Measurements from ENCODE around the gene CSTB.
A peak's percentile ranks its signal among the peaks of the same experiment; 100 is the strongest.

Gene CSTB

DNA sequence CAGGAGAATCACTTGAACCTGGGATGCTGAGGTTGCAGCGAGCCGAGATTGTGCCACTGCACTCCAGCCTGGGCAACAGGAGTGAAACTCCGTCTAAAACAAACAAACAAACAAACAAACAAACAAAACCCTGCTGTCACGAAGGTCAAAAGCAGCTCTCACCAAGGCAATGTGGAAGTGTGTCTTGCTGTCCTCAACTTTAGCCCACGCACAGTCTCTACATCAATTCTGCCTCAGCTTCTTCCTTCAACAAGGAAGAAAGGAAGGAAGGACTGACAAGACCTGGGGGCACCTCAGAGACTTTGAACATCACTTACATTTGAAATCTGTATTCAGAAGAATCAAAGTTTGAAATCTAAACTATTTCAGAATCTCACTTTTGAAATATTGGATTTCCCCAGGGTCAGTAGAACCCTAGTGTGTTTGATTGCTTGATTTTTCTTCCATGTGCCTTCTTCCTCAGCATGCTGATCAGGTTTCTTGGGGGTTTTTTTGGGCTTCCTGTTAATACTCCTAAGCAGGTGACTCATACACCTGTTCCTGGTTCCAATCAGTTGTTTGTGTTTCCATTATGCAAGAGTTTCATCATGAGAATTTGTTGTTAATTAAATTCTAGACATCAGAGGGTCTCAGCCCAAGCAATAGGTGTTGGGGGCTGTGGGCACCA, 6.5 kb upstream of the CSTB start:
- TF ChIP-seq, protein P1, sequence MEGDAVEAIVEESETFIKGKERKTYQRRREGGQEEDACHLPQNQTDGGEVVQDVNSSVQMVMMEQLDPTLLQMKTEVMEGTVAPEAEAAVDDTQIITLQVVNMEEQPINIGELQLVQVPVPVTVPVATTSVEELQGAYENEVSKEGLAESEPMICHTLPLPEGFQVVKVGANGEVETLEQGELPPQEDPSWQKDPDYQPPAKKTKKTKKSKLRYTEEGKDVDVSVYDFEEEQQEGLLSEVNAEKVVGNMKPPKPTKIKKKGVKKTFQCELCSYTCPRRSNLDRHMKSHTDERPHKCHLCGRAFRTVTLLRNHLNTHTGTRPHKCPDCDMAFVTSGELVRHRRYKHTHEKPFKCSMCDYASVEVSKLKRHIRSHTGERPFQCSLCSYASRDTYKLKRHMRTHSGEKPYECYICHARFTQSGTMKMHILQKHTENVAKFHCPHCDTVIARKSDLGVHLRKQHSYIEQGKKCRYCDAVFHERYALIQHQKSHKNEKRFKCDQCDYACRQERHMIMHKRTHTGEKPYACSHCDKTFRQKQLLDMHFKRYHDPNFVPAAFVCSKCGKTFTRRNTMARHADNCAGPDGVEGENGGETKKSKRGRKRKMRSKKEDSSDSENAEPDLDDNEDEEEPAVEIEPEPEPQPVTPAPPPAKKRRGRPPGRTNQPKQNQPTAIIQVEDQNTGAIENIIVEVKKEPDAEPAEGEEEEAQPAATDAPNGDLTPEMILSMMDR (IDR thresholded peaks at IDR 0.05; ENCODE audit: insufficient read depth, low read depth, low read length, missing control alignments) = no peak
- peak; percentile 91 for DNase-seq (ENCODE audit: low read depth)
- no peak overlapping the region for H3K4me3 ChIP-seq (ENCODE audit: low read length)

DNA sequence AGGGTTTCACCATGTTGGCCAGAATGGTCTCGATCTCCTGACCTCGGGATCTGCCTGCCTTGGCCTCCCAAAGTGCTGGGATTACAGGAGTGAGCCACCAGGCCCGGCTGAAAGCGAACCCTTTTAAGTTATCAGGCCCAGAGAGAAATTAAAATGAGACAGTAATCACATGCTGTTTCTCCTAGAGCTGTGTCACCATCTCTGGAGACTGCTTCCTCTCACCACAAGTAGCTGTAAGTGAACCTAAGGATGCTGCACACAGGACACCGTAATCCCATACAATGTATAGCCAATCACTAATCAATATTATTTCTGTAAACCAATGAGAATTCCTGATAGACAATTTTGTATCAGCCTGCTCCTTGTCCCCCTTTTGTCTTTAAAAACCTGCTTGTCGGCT, 5.7 kb upstream of the CSTB start:
- no peak for DNase-seq (ENCODE audit: low read depth)
- TF ChIP-seq, protein P1 (IDR thresholded peaks at IDR 0.05; ENCODE audit: insufficient read depth, low read depth, low read length, missing control alignments) = no peak
- no peak overlapping the region for H3K4me3 ChIP-seq (ENCODE audit: low read length)

DNA sequence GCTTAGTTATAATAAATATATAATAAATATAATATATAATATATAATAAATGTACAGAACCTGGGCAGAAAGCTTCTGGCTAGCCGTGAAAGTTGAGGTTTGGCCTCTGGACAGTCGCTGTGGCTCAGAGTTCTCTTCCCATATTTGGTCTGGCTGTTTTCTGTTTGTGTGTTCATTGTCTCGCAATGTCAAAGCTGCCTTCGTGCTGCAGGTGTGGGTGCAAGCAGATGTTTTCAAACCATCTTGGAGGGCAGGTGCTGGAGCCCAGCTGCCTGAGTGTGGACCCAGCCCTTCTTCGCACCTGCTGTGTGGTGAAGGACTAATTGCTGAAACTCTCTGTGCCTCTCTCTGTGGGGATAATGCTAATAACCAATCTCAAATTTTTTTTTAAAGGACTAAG, 3.6 kb upstream of the CSTB start:
- TF ChIP-seq, protein P1 (IDR thresholded peaks at IDR 0.05; ENCODE audit: insufficient read depth, low read depth, low read length, missing control alignments) = no peak
- no peak for DNase-seq (ENCODE audit: low read depth)
- H3K4me3 ChIP-seq (ENCODE audit: low read length) = no peak overlapping the region

DNA sequence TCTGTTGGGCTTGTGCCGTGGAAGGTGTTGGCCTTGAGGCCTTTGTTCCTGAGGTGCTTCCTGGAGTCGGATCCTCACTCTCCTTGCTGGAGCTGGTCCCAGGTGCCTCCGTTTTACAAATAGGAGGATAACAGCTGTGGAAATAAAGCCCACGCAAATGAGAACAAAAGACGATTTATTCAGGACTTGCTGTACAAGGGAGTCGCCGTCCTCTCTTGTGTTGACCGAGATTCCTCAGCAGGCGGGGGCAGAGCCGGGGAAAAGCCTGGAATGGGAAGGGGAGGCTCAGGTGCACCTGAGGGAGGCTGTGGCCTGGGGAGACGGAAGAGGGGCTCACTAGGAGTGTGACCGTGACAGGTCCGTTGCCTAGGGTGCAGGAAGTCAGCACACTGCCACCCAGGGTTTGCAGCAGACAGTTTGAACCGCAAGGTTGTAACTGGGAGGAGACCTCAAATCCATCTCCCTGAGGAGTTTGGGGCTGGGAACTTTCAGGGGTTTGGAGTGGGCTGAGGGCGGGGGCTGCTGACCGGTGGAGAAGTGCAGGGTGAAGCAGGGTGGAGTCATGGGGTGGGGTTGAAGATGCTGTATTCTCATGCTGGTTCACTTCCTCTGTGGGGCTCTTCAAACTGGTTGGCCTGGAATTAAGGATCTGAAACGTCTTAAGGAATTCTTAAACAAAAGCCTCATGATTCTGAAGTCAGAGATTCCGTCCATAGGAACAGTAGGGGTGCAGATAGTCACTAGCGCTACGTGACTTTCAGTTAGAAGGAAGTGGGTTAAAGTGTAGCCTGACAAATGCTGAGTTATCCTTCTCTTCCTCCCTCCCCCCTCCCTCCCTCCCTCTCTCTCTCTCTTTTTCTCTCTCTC, 2.6 kb upstream of the CSTB start:
- TF ChIP-seq, protein P1 (IDR thresholded peaks at IDR 0.05; ENCODE audit: insufficient read depth, low read depth, low read length, missing control alignments) = no peak
- H3K4me3 ChIP-seq (ENCODE audit: low read length) = no peak overlapping the region
- peak; percentile 90 for DNase-seq (ENCODE audit: low read depth)

DNA sequence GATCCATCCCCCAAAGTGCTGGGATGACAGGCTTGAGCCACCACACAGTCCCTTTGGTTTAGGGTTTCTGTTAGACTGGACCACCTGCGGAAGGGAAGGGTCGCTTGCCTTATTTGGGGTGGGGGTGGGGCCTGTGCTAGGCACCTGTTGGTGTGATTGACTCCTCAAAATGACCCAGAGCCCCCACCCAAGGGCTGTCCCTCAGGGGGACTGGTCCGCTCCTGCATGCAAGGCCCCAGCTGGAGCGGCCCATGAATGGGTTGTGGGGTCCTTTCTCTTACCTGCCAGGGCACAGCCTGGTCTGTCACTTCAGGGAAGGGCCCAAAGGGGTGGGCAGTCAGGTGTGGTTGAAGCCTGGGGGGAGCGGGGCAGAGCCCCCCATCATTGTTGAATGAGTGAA, 1.8 kb upstream of the CSTB start:
- TF ChIP-seq, protein P1 (IDR thresholded peaks at IDR 0.05; ENCODE audit: insufficient read depth, low read depth, low read length, missing control alignments) = no peak
- no peak overlapping the region for H3K4me3 ChIP-seq (ENCODE audit: low read length)
- DNase-seq (ENCODE audit: low read depth) = no peak

DNA sequence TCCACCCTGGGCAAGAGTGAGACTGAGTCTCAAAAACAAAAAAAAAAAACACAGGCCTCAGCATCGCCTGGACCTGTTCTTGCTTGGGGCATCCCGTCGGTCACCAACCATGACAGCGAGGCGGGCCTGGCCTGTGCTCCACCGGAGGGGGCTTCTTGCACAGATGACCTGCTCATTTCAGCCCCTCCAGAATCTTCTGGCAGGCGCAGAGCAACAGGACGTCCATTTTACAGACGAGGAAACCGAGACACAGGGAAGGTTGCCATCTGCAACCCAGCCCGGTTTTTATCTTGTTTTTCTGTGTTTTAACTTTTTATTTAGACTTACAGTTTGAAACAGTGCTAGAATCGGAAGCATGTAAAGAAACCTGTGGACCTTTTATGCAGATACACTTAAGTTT, 918 bp downstream of the CSTB start:
- TF ChIP-seq, protein P1 (IDR thresholded peaks at IDR 0.05; ENCODE audit: insufficient read depth, low read depth, low read length, missing control alignments) = no peak
- no peak for DNase-seq (ENCODE audit: low read depth)
- peak overlapping the region; percentile 77 for H3K4me3 ChIP-seq (ENCODE audit: low read length)
